ENCODE results near the gene GRIK4. TPM values are rescaled to one million over a fixed set of nuclear protein-coding genes. Genes with fewer than 3 reads are reported as not detected.

GRIK4 gene
- total RNA-seq, 1 donor from 2014 or later: 0.10 TPM

DNA sequence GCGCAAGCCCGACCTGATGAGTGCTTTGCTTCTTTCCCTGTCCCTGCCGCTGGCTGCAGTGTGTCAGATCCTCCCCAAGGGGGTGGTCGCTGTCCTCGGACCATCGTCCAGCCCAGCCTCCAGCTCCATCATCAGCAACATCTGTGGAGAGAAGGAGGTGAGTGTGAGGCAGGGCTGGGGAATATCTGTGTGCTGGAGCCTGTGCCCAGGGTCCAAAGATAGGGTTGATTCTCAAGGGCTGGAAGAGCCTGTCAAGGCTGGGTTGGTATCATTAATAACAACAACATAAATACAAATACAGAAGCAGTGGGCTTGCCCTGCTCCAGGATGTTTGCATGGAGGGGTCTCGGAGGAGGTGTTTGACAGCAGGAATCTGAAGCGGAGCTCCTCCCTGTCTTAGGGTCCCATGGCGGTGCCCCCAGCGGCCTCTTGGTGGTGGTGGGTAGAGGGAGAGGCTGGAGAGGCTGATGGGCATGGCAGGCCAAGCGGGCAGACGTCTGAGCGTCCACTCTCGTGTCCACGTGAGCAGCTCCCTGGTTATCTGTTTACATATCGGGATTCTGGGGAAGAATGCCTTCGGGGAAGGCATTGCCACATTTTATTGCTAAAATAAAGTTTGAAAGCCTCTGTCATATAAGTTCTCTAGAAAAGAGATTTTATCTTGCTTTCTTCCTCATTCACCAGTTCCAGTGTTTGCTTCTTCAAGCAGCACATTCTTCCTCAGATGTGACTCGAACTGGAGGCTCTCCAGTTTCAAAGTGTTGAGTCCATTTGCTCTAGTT, 304.0 kb downstream of the GRIK4 start:
- no peak for DNase-seq

DNA sequence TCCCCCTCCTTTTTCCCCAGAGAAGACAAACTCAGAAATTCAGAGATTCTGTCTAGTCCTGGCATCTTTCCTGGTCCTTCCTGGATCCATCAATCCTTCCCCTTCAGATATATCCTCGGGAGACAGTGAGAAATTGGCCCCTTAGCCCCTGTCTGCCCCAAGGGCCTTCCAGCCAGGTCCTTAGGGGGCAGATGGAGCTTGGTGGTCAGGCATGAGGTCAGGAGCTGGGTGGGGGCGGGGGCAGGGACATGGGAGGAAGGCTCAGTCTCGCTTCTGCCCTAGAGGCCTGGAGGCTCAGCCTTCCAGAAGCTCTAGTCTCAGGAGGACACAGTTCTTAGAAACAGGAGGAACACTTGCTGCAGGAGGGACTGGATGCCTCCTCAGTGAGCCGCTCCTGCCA, 304.6 kb downstream of the GRIK4 start:
- DNase-seq: no peak

DNA sequence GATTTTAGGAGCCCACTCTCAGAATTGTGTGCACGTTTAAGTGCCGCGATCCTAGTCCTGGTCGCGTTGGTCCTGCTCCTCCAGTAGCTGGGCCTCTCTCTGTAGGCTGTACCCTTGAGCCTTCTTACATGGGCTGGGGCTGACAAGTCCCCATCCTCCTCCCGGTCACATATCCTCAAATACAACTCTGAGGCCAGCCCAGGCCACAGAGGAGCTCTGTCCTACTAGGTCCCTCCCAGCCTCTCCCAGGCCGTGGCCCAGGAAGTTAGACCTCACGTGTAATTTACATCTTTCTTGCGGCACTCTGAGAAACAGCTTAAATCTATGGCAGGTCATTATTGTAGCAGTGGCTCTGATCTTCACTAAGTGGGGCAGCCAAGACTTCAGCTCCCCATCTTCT, 305.2 kb downstream of the GRIK4 start:
- DNase-seq: no peak

DNA sequence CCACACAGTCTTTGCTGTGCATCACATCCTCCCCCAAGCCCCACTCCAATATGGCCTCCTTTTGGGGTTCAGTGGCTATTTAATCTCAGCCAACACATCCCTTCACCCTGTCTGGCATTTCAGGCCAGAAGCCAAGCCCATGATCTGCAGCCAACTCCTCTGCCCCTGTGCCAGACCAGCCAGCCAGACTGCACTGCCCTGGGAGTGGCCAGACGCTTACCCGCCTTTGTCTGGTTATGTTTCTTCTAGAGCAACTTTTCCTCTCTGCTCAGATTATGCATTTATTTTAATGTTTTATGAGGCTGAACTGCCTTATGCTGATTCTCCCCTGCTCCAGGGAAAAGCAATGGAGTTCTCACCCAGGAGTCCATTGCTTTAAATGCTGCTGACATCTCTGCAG, 305.6 kb downstream of the GRIK4 start:
- DNase-seq: no peak

DNA sequence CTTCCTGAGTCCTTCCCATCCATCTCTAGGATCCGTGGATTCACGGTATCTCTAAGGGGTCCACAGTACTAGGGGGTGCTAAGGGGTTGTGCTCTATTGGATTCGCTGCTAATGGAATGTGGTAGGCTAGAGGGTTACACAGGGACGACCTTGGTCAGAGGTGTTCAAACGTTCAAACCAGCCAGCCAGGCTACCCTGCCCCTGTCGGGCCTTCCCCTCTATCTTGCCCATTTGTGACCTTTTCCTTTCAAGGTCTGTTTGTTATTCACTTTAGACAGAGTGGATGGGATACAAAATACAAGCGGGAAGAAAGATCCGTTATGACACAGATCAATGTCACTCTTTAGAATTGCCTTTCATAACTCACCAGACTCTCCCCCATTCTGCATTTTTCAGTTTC, 306.5 kb downstream of the GRIK4 start:
- no peak for DNase-seq

DNA sequence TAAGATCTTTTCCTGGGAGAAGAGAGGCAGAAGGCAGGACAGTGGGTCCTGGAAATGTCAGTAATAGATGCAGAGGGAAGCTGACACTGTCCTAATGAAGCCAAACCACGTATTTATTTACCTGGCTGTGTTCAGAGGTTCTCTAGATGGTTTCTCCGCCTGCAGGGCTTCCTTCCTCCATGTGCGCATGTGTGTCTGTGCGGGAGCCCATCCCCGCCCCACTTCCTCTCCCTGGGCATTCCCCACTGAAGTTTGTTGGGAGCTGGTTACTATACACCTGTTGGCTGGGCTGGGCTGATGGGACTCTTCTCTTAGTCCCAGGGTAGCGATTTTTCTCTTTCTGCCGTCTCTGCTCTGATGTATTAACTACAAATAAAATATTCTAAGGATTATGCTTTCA, 307.5 kb downstream of the GRIK4 start:
- no peak for DNase-seq

DNA sequence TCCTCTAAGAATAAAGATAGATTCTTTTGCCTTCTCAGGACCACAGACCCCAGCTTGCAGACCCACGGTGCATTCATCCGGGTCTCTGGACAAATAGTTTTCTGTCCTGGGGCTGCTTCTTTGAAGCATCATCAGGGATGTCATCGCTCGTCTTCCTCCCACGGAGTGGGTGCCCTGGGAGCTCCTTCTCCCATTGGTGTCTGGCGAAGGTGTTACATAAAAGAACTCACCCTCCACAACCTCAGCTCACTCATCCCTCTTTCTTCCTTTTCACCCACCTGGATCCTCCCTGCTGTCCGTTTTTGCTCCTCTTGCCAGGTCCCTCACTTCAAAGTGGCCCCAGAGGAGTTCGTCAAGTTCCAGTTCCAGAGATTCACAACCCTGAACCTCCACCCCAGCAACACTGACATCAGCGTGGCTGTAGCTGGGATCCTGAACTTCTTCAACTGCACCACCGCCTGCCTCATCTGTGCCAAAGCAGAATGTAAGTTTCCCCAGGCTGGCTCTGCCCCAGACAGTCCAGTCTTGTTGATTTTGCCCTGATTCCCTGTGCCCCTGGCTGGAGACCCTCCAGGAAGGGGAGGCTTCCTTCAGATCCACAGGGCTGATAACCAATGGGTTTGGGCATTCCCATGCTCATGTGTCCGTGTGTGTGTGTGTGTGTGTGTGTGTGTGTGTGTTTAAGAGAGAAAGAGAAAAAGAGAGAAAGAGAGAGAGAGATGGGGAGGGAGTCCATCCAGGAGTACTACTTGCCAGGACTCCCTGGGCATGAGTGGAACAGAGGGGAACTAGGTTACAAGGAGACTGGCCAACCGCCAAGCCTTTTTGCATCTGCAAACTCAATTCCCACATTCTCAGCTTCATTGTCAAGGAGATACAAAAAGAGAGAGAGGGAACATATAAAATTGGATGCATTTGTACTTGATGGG, 308.2 kb downstream of the GRIK4 start:
- no peak for DNase-seq

DNA sequence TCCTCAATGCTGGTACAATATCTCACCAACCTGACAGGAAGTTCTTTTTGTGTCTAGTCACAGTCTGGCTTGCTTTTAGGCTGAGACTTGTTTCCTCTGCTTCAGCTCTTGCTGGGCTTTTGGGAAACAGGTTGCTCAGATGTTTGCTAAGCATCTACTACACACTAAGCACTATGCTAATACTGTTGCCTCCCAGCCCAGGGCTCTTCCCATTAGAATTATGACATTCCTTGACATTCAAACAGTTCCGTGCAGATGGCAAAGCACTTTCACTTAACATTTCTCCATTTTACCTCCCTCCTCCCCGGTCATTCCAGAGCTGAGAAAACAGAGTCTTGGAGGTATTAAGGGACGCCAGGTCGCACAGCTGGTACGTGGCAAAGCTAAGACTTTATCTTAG, 311.6 kb downstream of the GRIK4 start:
- DNase-seq: no peak

DNA sequence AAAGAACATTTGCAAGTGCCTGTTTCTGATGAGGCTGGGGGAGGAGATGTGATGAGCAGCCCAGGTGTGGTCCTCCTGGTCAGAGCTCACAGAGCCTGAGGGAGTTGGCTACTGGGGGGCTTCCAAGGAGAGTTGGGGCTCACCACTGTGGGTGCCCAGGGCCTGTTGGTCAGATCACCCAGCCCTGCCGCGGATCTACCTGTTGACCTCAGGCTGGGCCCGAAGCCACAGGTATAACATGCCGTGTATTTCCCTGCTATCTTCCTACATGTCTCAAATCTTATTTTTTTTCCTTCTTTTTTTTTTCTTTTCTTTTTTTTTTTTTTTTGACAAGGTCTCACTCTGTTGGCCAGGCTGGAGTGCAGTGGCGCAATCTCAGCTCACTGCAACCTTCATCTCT, 312.7 kb downstream of the GRIK4 start:
- no peak for DNase-seq

DNA sequence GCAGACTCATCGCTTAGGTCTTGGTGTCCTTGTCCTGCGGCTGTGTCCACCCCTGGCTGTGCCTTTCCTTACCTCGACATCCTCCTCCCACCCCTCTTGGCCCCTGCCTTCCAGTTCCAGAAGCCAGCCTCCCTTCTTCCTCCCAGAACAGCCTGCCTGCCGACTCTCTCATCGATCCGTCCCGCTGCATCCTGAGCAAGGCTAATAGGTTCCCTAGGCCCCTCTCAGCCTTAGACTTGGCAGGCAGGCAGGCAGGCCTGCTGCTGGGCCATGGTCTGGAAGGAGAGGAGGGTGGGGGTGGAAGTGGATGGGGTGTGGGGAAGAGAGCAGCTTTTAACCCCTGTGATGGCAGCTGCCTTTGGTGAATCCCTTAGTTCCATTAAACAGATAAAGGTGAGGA, 315.6 kb downstream of the GRIK4 start:
- peak; percentile 14 for DNase-seq

DNA sequence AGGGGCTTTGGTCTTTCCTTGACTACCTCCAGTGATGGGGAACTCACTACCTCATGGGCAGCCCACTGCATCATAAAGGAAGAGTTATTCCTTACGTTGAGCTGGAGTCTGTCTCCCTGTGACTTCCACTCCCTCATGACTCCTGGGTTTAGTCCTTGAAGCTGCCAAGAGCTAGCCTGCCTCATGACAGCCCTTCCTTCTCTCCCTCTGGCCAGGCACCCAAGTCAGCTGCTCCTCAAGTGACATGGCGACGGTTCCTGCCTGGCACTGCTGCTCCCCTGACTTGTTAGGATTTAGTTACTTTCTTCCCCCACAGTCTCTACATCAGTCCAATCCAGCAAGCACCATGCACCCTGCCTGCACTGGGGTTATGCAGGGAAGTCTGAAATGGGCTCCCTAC, 316.3 kb downstream of the GRIK4 start:
- DNase-seq: no peak

DNA sequence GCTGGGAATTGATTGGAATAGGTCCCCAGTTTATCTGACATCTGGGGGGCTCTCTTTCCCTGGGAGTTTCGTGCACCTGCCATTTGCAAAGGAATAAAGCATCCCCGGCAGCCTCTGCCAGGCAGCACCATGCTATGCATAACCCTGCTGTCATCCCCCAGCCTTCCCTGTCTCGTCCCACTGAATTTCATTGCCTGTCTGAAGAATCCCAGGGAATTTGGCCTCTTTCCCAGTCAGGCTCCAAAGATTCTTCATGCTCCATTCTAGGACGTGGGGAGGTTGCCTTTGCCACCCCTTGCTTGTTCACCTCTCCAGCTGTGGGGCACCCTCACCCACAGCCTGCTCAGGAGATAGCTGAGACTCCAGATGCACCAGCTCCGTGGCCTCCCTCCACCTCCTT, 317.3 kb downstream of the GRIK4 start:
- peak; percentile 40 for DNase-seq

DNA sequence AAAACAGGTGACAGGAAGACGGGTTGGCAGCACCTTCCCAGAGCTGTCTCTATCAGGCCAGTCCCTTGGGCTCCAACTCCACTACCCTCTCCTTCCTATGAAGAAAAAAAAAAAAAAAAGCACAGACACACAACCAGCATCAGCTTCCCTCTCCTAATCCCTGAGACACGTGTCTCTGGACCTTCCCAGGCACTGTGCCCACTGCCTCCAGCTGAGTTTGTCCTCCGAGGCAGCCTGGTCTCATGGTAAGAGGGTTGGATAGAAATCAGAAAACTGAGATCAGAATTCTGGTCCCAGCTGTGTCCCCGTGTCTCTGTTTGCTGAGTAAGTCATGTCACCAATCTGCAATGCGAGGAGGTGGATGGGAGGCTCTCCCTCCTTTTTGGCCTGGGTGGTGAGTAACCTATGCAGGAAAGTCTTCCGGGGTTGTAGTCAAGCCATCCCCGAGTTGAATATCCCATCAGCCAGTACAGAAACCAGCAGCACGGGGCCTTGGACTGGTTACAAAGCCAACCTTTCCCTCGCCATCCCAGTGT, 318.6 kb downstream of the GRIK4 start:
- peak; percentile 88 for DNase-seq

DNA sequence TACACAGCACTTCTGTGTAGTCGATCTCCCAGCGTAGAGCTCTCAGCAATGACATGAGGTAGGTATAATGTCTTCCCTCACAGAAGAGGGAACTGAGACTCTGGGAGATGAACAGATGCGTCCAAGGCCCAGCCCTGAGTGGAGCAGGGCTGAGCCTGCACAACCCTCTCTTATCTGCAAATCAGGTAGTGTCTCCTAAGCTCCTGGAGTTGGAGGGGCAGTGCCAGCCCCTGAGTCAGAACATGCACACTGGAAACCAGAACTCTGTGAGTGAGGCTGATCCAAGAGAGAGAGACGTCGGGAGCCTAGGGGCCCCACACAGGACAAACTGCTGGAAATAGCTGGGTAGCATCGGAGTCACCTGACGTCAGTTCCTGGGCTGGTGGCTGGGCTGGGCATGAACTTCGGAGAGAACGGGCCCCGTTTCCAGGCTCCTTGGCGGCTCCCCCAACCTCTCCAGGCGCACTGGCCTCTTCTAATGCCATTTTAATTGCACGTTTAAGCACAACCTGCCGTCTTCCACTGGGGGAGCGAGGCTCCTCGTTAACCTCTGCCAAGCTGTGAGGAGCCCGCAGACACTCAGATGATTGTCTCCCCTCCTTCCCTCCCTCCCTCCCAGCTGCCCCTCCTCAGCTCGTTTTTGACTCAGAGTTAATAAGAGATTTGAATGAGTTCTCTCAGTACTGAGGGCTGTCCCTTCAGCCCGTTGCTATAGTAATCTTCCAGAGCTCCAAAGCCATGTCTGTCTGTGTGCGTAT, 321.1 kb downstream of the GRIK4 start:
- DNase-seq: peak; percentile 38

DNA sequence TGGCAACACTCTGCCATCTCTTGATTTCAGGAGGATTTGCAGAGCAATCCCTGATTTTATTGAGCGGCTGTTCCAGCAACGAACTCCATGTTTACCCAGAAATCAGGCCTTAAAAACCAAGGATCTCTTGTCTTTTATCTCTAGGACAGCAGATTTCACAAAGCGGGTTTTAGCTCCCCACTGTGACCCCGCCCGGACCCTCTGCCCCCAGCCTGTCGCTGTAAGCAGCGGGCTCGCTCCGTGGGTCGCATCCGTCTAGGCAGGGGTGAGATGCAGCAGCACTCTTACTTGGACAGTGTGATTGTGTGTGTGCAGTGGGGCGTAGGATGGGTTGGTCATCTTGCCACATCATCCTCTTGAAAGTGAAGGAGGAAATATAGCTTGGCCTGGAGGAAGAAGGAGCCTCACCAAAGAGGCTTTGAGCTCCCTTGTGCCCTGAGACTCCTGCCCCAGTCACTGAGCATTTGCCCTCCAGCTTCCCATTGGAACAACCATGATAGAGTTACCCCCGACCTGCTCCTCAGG, 323.2 kb downstream of the GRIK4 start:
- no peak for DNase-seq

DNA sequence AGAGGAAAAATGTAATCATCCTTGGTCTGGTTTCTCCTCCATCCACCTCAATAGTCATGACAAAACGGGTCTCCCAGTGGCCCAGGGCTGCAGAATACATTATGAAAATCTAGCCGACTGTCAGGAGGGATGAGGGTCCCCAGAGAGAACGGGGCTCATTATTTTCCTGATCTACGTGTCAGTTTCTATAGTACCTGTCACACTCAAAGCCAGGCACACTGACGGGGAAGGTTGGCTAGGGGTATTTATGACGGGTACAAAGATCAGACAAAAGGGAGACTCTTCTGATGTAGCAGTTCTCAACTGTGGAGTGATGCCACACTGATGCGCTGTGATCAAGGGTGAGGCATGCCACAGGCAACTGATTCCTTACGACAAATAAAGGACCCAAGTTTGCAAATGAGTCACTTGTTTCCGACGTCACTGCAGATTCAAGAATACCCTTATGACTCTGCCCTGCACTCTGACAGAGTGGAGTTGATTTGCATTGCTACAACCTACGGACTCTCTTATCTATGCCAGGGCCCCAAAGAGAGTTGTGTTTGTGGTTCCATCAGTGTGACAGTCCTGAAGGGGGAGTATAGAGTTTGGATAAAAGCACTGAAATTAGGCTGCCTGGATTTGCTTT, 324.2 kb downstream of the GRIK4 start:
- no peak for DNase-seq

DNA sequence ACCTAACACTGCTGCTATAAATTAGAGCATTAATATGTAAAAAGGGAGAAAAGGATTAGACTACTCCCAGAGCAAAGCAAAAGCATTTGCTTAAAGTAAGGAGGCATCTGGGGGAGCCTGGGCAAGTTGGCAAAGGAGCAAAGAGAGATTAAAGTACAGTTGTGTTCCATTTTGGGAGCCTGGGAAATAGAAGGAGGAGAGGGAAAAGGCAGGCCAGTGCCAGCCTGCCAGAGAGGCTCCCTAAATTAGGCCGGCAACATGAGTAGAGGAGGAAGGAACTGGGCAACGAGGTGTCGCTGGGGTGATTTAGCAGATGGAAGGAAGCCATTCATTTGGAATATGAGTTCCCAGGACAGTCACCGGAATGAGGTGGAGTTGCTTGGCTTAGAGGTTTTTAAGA, 326.1 kb downstream of the GRIK4 start:
- peak; percentile 55 for DNase-seq

DNA sequence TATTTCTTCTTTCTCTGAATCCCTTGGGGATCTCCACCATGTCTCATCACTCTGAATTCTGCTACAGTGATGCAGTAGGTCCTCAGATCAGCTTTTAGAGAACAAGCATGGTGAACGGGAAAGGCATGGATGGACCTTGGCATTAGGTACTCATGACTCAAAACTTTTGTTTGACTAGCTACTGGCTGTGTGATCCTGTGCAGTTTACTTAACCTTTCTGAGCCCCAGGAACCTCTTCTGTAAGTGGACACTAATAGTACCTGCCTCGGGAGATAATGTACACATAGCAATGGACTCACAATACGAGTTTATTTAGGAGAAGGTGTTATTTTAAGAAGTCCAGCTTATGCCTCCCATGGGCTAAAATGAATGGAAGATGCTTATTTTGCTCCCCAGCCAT, 327.7 kb downstream of the GRIK4 start:
- DNase-seq: no peak

DNA sequence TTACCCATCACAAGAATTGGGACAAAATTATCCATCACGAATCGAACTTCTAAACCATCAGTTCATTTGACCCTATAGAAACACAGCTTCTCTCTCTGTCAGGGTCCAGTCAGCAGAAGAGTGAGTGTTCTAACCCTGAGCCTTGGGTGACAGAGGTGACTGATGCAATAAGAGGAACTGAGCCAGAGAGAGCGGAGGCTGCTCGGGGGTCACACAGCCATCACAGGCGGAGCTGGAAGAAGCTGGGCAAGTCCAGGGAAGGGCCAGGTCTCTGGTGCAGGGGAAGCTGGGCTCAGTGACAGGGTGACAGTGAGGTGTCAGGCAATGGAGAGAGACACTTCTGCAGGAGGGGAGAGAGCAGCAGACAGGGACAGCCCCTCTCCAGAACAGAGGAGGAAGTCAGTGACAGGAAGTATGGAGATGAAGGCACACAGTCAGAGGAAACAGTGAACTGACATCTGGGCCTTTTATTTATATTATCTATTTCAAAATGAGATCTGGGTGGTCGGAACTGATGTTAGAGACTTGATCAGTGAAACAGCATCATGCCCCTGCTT, 328.4 kb downstream of the GRIK4 start:
- DNase-seq: no peak

DNA sequence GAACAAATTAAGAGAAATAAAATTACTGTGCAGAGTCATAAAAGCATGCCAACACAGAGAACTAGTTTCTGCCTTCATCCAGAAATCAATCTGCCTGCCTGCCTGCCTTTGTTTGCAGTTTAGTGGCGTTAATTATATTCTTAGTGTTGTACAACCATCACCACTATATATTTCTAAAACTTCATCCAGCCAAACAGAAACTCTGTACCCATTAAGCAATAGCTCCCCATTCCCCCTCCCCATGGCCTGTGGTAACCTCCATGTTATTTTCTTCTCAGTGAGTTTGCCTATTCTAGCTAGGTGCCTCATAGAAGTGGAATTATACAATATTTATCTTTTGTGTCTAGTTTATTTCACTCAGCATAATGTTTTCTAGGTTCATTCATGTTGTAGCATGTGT, 329.1 kb downstream of the GRIK4 start:
- DNase-seq: no peak

DNA sequence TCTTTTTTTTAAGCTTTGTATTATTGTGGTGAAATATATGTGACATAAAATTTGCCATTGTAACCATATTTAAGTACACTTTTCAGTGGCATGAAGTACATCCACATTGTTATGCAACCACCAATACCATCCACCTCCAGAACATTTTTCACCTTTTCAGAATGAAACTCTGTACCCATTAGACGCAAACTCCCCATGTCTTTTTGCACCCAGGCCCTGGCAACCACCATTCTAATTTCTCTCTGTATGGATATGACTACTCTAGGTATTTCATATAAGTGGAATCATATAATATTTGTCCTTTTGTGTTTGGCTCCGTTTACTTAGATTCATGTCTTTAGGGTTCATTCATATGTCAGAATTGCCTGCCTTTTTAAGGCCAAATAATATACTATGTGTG, 329.5 kb downstream of the GRIK4 start:
- no peak for DNase-seq

Data from tongue (tissue), 2 donors.